DMS153 treated with DMSO at 0.1 percent for 48 hours (cell line): ENCODE measurements around the gene EPS8L2.

Experiments
- DNase-seq: peaks from one replicate; lab custom pipeline; 2025; ENCODE audit not compliant: unreplicated experiment; lab: John Stamatoyannopoulos, UW

The EPS8L2 gene

GRCh38 chr11:748007-748359, 42.0 kb downstream of the EPS8L2 start:
- DNase-seq: no peak

- DNase-seq: no peak
Measured at GRCh38 chr11:749731-750130, 43.7 kb downstream of the EPS8L2 start.

- no peak for DNase-seq
Measured at GRCh38 chr11:760236-760635, 54.2 kb downstream of the EPS8L2 start.

DNA sequence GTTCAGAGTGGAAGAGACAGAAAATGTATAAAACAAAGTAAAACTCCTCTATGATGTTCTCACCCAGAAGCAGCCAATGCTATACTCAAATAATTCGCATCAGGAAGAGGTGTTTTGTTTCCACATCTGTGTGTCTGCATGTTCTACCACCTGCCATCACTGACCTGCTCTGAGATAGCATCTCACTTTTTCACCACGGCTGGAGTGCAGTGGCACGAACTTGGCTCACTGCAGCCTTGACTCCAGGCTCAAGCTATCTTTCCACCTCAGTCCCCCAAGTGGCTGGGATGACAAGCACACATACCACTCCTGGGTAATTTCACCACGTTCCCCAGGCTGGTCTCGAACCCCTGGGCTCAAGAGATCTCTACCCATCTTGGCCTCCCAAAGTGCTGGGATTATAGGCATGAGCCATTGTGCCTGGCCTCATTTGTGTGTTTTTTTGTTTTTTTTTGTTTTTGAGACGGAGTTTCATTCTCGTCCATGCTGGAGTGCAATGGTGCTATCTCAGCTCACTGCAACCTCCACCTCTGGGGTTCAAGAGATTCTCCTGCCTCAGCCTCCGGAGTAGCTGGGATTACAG, 55.6 kb downstream of the EPS8L2 start:
- DNase-seq: no peak

DNA sequence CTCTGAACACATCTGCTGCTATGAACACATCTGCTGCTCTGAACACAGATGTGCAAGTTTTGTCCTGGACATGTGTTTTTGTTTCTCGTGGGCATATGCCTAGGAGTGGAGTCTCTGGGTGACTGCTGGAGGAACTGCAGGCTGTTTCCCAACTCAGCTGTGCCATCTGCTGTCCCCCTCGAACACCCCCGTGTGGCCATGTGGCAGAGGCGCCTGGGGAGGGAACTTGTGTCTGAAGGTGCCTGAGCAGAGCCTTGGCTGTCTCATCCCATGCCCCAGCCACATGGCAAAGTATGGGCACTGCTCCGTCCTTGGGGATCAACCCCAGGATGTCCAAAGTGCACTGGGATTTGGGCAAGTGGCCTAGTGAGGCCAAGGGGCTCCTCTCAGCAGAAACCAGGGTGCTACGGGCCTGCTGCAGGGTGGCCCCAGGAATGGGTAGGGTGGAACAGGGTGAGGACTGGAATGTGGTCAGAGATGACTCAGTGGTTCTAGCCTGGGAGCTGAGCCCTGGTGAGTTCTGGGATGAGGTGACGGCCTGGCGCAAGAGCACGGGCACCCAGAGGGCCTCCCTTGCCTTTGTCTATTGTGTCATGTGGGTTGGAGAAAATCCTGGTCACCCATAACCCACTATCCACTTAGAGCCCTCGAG, 56.5 kb downstream of the EPS8L2 start:
- DNase-seq: no peak

GRCh38 chr11:763073-763463, 57.0 kb downstream of the EPS8L2 start:
- peak; percentile 64 for DNase-seq

GRCh38 chr11:763549-764321, 57.7 kb downstream of the EPS8L2 start:
- no peak for DNase-seq

GRCh38 chr11:764322-765024, 58.4 kb downstream of the EPS8L2 start:
- DNase-seq: no peak

DNA sequence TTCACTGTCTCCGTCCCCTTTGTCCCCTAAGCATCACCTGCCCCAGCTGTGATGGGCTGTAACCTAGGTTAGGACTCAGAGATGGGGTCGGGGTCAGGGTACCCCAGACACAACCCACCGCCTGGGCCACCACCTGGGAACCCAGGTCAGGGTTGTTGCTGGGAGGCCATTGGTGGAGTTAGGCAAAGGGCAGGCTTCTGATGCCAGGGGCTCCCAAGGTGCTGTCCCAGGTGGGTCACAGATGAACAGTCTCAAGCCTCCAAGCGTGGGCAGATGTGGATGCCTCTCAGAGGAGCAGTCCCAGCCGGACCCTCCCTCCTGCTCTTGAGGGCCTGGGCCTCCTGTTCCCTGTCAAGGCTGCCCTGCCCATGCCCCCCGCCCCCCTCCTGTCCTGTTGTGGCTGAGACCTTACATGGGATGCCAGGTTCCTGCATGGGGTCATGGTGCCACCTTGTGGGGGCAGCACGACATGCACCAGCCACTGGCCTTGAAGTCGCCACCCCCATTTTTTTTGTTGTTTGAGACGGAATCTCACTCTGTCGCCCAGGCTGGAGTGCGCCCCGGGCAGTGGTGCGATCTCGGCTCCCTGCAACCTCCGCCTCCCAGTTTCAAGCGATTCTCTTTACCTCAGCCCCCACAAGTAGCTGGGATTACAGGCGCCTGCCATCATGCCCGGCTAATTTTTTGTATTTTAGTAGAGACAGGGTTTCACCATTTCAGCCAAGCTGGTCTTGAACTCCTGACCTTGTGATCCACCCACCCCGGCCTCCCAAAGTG, 59.2 kb downstream of the EPS8L2 start:
- DNase-seq: no peak

DNA sequence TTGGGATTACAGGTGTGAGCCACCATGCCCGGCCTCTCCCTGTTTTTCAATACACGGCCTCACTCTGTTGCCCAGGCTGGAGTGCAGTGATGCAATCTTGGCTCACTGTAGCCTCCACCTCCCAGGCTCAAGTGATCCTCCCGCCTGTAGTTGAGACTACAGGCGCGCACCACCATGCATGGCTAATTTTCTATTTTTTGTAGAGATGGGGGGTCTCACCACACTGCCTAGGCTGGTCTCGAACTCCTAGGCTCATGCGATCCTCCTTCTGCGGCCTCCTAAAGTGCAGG, 59.7 kb downstream of the EPS8L2 start:
- no peak for DNase-seq

DNA sequence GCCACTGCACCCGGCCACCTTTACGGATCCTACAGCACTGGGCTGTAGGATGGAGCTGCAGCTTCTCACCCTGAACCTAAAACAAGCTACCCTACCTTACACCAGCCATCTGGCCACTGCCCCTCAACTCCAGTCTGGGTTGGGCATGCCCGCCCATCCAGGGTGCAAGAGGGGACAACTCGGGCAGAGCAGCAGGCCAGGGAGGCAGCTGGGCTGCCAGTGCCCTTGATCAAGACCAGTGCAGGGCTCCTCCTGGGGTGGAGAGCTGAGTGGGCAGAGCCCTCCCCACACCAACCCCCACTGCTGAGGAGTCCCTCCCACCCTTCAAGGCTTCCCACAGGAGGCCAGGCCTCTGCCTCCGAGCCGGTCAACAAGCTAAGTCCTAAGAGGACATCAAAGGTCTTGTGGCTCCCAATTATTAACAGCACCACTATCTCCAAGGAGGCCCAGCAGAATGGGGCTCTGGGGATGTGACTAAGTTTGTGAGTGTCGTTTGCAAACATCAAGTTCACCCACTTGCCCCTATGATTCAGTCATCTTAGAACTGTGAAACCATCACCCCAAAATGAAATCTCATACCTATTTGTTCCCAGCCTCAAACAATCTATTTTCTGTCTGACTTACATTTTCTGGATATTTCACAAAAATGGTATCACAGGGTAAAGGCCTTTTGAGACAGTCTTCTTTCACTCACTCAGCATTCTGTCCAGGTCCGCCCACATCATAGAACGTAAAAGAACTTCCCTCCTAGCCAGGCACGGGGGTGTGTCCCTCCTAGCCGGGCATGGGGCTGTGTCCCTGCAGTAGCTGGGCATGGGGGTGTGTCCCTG, 60.3 kb downstream of the EPS8L2 start:
- DNase-seq: no peak

- no peak for DNase-seq
Measured at GRCh38 chr11:766936-767210, 60.8 kb downstream of the EPS8L2 start.

DNA sequence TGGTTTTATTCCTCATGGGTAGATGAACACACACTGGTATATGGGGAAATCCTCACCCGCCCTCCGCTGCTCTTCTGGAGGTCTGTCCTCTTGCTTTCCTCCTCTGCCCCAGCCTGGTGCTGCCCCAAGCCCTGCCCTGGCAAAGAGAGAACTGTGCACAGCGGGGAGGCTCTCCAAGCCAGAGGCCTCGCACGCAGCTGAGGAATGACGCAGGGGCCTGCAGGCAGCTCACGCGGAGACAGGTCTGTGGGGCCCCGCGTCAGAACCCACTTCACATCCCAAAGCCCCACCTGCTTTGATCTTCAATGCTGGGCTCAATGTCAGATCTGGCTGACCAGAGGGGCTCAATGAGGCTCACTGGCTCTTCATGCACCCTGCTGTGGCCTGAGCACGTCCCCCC, 61.2 kb downstream of the EPS8L2 start:
- DNase-seq: no peak

DNA sequence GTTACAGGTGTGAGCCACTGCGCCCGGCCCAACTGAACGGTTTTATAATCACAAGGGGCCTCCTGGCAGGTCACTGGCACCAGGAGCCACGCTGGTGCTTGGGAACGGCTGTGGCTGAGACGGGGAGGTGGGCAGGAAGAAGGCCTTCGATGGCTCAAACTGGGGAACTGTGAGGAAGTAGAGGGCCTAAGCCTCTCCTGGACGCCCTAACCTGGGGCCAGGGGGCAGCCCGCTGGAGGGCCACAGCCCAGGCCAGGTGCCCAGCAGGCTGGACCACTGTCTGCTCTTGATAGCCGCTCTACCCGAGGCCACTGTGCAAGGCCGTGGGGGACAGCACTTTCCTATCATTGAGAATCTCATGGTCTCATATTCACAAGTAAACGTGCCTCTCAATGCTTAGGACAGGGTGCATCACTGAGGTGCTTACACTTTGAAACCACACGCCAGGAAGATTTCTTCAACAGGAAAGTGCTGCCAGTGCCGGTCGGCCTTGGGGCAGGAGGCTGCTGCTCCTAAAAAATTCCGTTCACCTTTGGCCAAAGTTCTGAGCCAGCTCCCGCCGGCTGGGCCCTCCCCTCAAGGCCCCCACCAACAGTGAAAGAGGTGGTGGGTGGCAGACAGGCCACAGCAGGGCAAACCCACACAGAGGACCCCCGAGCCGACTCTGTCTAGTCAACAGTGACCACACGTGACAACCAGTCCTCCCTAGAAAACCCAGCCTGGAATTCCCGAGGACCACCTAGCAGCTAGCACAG, 64.0 kb downstream of the EPS8L2 start:
- no peak for DNase-seq

GRCh38 chr11:770642-771616, 64.9 kb downstream of the EPS8L2 start:
- no peak for DNase-seq

- DNase-seq: no peak
Measured at GRCh38 chr11:771617-772204, 65.7 kb downstream of the EPS8L2 start.

DNA sequence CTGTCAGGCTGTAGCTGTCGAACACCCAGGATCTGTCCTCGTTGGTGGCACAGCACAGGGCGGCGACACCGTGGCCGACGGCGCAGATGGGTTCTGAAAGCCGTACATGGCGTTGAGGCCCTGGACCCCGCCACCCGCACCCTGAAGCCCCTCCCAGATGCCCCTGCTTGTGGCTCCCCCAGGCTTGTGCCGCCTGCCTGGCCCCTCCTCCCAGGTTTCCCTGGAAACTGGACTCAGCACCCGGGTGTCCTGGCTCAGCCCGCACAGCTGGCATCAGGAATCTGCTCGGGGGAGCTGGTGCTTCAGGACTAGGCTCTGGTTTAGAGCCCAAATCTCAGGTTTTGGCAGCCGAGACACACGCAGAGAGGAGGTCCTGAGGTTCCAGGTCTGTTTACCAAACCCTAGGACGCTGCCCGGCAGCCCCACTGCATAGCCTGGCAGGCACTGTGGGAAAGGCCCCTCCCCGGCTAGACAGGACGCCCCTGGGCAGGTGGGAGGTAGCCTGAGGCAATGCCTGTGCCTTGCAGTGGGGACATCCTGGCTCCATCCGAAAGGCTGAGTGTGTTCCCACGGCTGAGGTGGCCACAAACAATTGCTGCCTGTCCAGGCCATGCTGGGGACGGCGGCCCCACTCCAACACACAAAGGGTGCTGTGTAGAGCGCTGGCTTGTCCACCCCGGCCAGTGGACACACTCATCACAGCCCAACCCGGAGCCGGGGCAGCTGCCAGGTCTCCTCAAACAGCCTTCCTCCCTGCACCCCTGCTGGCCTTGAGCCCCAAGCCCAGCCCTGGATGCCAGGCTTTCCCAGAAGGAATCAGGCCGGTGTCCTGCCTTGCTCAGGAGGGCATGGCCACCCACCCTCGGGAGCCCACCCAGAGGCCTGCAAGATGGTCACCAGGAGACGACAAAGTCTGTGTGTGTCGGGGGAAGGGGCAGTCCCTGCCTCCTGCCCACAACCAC, 66.7 kb downstream of the EPS8L2 start:
- DNase-seq: no peak
